GM12892 (cell line): ENCODE measurements around the gene NDUFA13.

ENCODE experiments used
- DNase-seq: peaks from one replicate; pipeline ENCODE4 v3.0.0; 2011; ENCODE audit not compliant: insufficient read length
- FAIRE-seq: peaks from 2 replicates; lab custom pipeline; 2011; peaks lifted over from hg19 to GRCh38; lab: Jason Lieb, UNC
- POLR2A ChIP-seq: IDR thresholded peaks from 2 replicates; pipeline ENCODE4 v1.6.1; 2011; ENCODE audit warnings: low read depth, low read length, control low read depth
- POLR2AphosphoS5 ChIP-seq: IDR thresholded peaks from 2 replicates; pipeline ENCODE4 v1.6.1; 2011; ENCODE audit warnings: low read depth, low read length, control low read depth
- TAF1 ChIP-seq: IDR thresholded peaks from 2 replicates; pipeline ENCODE4 v1.6.1; 2011; ENCODE audit warnings: low read depth, mild to moderate bottlenecking, control low read depth, low read length, borderline replicate concordance

NDUFA13 gene

DNA sequence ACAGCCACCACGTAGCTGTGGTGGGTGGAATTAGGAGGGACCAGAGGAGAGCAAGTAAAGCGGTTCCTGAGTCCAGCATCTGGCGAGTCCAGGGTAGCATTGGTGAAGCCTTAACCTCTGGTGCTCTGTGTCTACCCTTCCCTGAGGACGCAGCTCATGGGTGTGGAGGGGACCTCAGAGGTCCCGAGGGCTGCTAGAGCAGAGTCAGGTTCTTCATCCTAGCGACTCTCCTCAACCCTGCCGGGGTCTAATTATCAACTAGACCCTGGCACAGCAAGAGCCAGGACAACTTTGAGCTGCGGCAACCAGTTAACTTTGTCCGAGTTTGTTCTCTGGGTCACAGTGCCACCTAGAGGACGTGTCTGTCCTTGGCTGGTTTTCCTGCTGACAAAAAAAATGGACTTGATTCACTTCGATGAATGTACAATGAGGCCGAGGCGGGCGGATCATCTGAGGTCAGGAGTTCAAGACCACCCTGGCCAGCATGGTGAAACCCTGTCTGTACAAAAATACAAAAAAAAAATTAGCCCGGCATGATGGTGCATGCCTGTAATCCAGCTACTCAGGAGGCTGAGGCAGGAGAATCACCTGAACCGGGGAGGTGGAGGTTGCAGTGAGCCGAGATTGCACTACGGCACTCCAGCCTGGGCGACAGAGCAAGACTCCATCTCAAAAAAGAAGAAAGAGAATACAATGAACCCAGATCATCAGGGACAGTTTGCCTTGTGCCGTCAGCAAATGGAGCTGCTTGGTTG, 25.6 kb upstream of the NDUFA13 start:
- peak; percentile 97 for FAIRE-seq
- DNase-seq = peak; percentile 78
- TF ChIP-seq POLR2A = no peak
- no peak for TF ChIP-seq TAF1
- TF ChIP-seq POLR2AphosphoS5 = no peak

DNA sequence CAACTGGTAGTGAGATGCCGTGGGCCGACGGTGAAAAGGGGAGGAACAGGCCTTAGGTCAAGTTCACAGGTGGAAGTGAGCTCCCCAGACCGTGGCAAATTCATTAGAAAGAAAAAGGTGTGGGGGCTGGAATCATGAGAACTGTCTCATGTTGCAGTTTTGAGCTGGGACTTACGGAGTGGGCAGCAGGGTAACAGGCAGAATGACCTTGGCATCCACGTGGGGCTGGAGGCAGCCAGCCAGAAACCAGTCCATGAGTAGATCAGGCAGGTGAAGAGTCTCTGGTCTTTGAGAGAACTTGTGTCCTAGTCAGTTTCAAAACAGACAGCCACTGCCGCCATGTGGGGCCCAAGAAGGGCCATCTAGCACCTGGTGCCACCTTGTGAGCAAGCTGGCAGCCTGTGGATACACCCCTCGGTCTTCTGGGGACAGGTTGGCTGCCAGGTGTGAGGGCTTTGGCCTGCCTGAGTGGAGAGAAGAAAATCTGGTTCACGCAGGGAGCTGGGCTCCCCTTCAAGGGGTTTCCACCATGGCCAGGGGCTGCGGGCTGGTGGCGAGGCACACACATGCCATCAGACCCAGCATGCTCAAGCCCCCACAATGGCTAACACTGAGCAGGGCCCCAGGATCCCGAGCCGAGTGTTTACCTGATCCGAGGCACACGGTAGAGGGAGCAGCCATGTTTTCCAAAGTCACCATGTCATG, 24.6 kb upstream of the NDUFA13 start:
- FAIRE-seq = no peak
- DNase-seq = no peak
- no peak for TF ChIP-seq TAF1
- TF ChIP-seq POLR2A = no peak
- TF ChIP-seq POLR2AphosphoS5 = no peak

DNA sequence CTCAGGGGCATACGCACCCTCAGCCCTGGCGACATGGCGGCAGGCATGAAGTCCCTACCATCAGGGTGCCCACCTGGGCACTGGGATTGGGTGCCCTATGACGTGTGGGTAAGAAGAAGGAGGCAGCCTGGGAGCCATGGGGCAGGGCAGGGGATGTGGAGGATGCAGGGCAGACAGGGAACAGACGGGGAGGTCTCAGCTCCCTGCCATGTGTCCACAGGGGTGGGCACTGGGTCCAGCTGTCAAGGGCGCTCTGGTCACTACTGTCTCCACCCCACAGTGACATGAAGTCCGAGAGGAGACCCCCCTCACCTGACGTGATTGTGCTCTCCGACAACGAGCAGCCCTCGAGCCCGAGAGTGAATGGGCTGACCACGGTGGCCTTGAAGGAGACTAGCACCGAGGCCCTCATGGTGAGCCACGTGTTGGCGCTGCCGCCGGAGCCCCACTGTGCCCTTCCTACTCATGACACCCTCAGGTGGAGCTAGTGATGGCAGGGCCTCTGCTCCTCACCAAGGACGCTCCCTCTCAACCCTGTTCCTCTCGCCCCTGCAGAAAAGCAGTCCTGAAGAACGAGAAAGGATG, 23.9 kb upstream of the NDUFA13 start:
- TF ChIP-seq TAF1 = no peak
- no peak for TF ChIP-seq POLR2AphosphoS5
- TF ChIP-seq POLR2A = no peak
- FAIRE-seq (no peak), DNase-seq (no peak)

DNA sequence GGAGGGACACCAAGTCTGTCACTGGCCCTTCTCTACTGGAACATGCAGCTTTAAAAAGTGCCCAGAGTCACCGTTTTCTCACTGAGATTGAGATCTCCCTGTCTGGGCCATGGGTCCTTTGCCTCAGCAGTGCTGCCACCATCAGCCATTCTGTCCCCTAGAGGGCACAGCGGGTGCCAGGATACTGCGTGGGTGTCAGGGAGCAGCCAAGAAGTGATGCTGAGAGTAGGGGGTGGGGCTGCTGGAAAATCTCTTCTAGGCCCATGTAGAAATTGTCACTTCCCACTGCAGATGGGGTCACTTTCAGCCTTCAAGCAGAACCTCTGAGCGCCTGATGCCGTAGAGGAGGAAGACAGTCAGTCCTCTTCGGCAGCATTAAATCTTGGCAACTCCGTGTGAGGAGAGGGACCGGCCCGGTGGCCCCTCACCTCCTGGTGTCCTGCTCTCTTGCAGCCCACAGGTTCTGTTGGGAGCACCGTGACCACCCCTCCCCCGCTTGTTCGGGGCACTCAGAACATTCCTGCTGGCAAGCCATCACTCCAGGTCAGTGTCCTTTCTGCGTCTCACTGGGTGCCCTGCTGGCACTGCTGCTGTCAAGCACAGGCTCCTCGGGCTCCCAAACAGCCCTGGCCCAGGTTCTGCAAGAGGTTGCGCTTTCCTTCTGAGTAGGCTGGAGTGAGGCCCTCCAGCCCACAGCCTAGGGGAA, 22.0 kb upstream of the NDUFA13 start:
- no peak for FAIRE-seq
- no peak for DNase-seq
- no peak for TF ChIP-seq POLR2A
- no peak for TF ChIP-seq TAF1
- TF ChIP-seq POLR2AphosphoS5 = no peak

DNA sequence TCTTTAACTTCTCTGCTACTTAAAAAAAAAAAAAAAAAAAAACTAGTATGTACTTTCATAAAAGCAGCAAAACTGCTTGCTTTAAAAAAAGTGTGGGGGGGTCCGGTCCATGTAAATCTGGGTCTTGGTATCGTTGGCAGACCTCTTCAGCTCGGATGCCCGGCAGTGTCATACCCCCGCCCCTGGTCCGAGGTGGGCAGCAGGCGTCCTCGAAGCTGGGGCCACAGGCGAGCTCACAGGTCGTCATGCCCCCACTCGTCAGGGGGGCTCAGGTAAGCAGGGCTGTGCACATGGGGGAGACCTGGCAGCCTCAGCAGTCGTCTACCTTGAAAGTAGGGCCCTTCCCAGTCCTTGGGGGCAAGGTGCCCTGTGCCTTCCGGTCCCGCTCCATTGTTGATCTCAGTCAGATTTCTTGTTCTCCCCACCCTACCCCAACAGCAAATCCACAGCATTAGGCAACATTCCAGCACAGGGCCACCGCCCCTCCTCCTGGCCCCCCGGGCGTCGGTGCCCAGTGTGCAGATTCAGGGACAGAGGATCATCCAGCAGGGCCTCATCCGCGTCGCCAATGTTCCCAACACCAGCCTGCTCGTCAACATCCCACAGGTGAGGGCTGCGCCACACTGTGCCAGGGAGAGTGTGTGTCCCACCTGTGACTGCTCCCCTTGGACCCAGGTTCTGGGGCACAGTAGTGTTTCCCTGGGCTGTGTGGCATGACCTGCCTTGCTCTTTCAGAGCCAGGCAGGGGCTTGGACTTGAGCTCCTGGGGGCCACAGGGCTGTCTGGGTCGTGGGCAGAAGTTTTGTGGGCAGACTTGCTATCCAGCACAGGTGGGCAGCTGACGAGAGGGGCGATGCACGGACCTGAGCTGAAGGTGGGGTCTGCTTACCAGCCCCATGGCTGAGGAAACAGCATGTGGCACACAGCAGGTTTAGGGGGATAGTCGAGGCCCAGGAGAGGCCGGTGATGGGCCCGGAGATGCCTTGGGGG, 20.1 kb upstream of the NDUFA13 start:
- no peak for TF ChIP-seq POLR2AphosphoS5
- FAIRE-seq = no peak

DNA sequence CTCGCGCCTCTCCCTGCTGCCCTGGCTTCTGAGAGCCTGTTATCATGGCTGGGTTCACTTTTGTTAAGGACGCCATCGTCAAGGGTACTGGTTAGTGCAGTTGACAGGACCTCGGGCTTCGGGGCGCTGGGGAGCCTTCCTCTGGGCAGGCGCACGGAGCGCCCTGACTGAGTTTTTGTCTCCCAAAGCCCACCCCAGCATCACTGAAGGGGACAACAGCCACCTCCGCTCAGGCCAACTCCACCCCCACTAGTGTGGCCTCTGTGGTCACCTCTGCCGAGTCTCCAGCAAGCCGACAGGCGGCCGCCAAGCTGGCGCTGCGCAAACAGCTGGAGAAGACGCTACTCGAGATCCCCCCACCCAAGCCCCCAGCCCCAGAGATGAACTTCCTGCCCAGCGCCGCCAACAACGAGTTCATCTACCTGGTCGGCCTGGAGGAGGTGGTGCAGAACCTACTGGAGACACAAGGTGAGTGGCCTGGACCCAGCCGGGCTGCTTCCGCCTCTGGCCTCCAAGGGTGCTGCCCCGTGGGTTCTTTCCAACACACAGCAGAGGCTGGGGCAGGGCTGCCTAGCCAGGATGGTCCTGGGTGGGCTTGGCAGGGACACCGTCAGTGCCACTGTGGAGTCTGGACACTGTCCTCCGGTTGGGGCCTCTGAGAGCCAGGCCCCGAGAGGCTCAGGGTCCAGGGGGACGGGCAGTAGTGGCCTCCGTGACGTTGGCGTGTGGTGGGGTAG, 17.6 kb upstream of the NDUFA13 start:
- DNase-seq (no peak), FAIRE-seq (no peak)
- no peak for TF ChIP-seq POLR2AphosphoS5
- TF ChIP-seq POLR2A = no peak
- no peak for TF ChIP-seq TAF1

More for the DNA sequence above, 20.1 kb upstream of the NDUFA13 start:
- DNase-seq = no peak

DNA sequence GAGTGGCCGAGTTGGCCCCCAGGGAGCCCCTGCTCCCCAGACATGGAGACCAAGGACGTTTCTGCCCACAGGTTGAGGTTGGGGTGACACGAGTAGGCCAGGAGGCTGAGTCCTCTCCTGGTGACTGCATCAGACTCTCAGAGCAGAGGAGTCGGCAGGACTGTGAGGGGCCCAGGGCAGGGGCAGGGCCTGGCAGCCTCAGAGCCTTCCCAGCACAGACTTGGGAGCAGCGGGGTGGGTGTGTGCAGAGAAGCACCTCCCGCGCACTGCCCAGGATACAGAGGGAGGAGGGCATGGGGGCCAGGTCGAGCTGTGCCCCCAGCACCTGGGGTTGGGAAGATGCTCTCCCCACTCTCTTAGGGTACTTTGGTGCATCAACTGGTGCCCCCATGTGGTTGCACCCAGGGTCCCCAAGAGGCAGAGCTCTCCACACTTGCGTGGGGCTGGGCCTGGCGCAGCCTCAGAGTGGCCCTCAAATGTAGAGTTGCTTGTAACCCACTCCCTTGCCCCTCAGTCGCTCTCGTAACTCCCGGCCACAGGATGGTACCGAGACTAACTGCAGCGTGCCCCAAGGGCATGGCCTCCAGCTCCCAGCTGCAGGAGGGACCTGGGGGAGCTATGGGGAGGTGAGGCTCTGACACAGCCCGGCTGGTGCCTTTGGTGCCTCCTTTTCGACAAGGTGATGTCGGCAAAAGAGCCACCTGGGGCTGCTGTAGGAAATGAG, 16.6 kb upstream of the NDUFA13 start:
- DNase-seq (no peak), FAIRE-seq (no peak)
- TF ChIP-seq TAF1 = no peak
- TF ChIP-seq POLR2A = no peak
- no peak for TF ChIP-seq POLR2AphosphoS5

DNA sequence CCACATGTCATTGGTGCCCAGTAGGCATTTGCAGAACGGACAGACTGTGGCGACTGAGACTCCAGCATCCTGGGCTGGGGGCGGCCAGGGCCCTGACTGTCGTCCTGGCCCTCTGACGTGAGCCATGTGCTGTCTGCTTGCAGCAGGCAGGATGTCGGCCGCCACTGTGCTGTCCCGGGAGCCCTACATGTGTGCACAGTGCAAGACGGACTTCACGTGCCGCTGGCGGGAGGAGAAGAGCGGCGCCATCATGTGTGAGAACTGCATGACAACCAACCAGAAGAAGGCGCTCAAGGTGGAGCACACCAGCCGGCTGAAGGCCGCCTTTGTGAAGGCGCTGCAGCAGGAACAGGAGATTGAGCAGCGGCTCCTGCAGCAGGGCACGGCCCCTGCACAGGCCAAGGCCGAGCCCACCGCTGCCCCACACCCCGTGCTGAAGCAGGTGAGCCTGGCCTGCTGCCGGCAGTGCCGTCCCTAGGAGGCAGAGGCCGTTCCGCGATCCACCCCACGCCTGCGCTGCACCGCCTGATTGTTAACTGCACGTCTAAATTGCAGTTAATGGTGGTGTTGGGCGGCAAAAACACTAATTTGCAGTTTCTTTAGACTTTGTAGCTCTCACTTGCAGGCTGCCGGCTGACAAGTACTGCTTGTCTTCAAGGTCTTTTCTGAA, 14.9 kb upstream of the NDUFA13 start:
- DNase-seq = no peak
- no peak for TF ChIP-seq POLR2AphosphoS5
- no peak for TF ChIP-seq TAF1
- TF ChIP-seq POLR2A = no peak
- no peak for FAIRE-seq

DNA sequence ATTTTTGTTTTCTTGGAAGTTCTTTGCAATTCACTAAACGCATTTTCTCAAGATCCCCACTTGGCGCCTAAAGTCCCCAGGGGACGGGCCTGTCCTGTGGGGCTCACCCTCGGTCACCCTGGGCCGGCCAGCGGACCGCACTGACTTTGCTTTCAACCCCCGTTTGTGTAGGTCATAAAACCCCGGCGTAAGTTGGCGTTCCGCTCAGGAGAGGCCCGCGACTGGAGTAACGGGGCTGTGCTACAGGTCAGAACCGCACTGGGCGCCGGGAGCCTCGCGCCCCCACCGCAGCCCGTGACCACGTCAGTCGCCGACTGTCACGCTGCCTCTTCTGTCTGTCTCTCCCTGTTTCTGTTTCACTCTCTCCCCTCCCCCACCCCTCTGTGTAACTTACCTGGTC, 14.2 kb upstream of the NDUFA13 start:
- TF ChIP-seq POLR2A = no peak
- TF ChIP-seq TAF1 = no peak
- TF ChIP-seq POLR2AphosphoS5 = no peak
- FAIRE-seq = no peak
- no peak for DNase-seq
